HEK293 (cell line): Measurements from ENCODE around the gene ERBB4.

ENCODE experiments used
- CTCF ChIA-PET: fragments of 350-600 bp; formaldehyde crosslinking; extraction: SDS; loops from one replicate; lab custom pipeline; 2021; ENCODE audit warnings: antibody characterized with exemption; lab: Yijun Ruan, JAX
- POLR2A ChIA-PET: fragments of 300-600 bp; formaldehyde crosslinking; extraction: SDS; loops from one replicate; lab custom pipeline; 2020; ENCODE audit warnings: antibody characterized with exemption, inconsistent platforms; lab: Yijun Ruan, JAX
- H3K27ac ChIP-seq: fragments of 200-500 bp; sonication (Bioruptor generic); 2 replicates; pipeline ENCODE4 v1.5.1; 2014; ENCODE audit warnings: low read depth, low read length, control low read depth, inconsistent platforms; ENCODE audit errors: extremely low read depth
- H3K36me3 ChIP-seq, 2 experiments: fragments of 200-500 bp in 1 of 2; sonication (Bioruptor generic) in 1 of 2; 1 replicate in 1 of 2; 2 replicates in 1 of 2; pipeline ENCODE4 v1.5.1; 2014 to 2017; ENCODE audit warnings: inconsistent platforms in 2 of 2, low read length in 2 of 2; ENCODE audit not compliant: control insufficient read depth in 2 of 2, insufficient read depth in 1 of 2
- H3K4me1 ChIP-seq: fragments of 200-500 bp; sonication (Bioruptor generic); 2 replicates; pipeline ENCODE4 v1.5.1; 2014; ENCODE audit warnings: mild to moderate bottlenecking, low read length, inconsistent platforms; ENCODE audit not compliant: control insufficient read depth, insufficient read depth
- H3K4me3 ChIP-seq: 2 replicates; pipeline ENCODE4 v1.5.1; 2011; ENCODE audit warnings: low read depth, mild to moderate bottlenecking, control low read depth, low read length, moderate library complexity
- H3K9me3 ChIP-seq: fragments of 200-500 bp; sonication (Bioruptor generic); 2 replicates; pipeline ENCODE4 v1.5.1; 2014; ENCODE audit warnings: low read depth, low read length, inconsistent platforms; ENCODE audit not compliant: control insufficient read depth, insufficient read depth
- GLI2 ChIP-seq: fragments of 450-650 bp; formaldehyde crosslinking; IDR thresholded peaks from 2 replicates; pipeline ENCODE4; 2017; ENCODE audit warnings: missing biosample characterization, missing genetic modification characterization, low read depth, borderline replicate concordance
- MEIS1 ChIP-seq: sonication (generic); formaldehyde crosslinking; IDR thresholded peaks from 2 replicates; pipeline ENCODE4 v1.8.1; 2022; ENCODE audit warnings: missing genetic modification reagents, mild to moderate bottlenecking, borderline replicate concordance
- REPIN1 ChIP-seq: fragments of 450-650 bp; formaldehyde crosslinking; IDR thresholded peaks from 2 replicates; pipeline ENCODE4 v1.5.1; 2017; ENCODE audit warnings: missing biosample characterization, missing genetic modification characterization, low read depth
- ZBTB48 ChIP-seq: fragments of 450-650 bp; formaldehyde crosslinking; IDR thresholded peaks from 2 replicates; pipeline ENCODE4 v1.5.1; 2016; ENCODE audit warnings: missing biosample characterization, missing genetic modification characterization
- ZFHX2 ChIP-seq: fragments of 450-650 bp; formaldehyde crosslinking; conservative IDR thresholded peaks from 2 replicates; pipeline ENCODE4 v1.5.1; 2016; ENCODE audit warnings: missing biosample characterization, missing genetic modification characterization
- ZNF174 ChIP-seq: fragments of 450-650 bp; formaldehyde crosslinking; IDR thresholded peaks from 2 replicates; pipeline ENCODE4 v1.5.0; 2017; ENCODE audit warnings: missing biosample characterization, mild to moderate bottlenecking, missing genetic modification characterization
- ZNF184 ChIP-seq: fragments of 450-650 bp; IDR thresholded peaks from 2 replicates; pipeline ENCODE4 v1.5.1; 2018; ENCODE audit warnings: missing biosample characterization, mild to moderate bottlenecking, missing genetic modification characterization
- ZNF2 ChIP-seq: fragments of 450-650 bp; formaldehyde crosslinking; IDR thresholded peaks from 2 replicates; pipeline ENCODE4 v1.5.1; 2016; ENCODE audit warnings: missing biosample characterization, missing genetic modification characterization
- ZNF585B ChIP-seq: fragments of 450-650 bp; formaldehyde crosslinking; IDR thresholded peaks from 2 replicates; pipeline ENCODE4 v1.5.1; 2016; ENCODE audit warnings: missing biosample characterization, missing genetic modification characterization
- ZNF768 ChIP-seq: fragments of 450-650 bp; formaldehyde crosslinking; IDR thresholded peaks from 2 replicates; pipeline ENCODE4 v1.5.1; 2018; ENCODE audit warnings: missing biosample characterization, mild to moderate bottlenecking, missing genetic modification characterization
- ZNF777 ChIP-seq: fragments of 450-650 bp; formaldehyde crosslinking; IDR thresholded peaks from 2 replicates; pipeline ENCODE4 v1.5.1; 2017; ENCODE audit warnings: missing biosample characterization, missing genetic modification characterization, borderline replicate concordance
- ZNF837 ChIP-seq: fragments of 450-650 bp; formaldehyde crosslinking; IDR thresholded peaks from 2 replicates; pipeline ENCODE4 v1.5.1; 2016; ENCODE audit warnings: missing biosample characterization, missing genetic modification characterization
- ZSCAN16 ChIP-seq: fragments of 450-650 bp; formaldehyde crosslinking; IDR thresholded peaks from 2 replicates; pipeline ENCODE4 v1.5.1; 2016; ENCODE audit warnings: missing biosample characterization, missing genetic modification characterization
- ZSCAN30 ChIP-seq: fragments of 450-650 bp; IDR thresholded peaks from 2 replicates; pipeline ENCODE4 v1.5.1; 2018; ENCODE audit warnings: missing biosample characterization, mild to moderate bottlenecking, missing genetic modification characterization, moderate library complexity
- TF ChIP-seq, protein P1 (sequence below): fragments of 450-650 bp; formaldehyde crosslinking; IDR thresholded peaks from 2 replicates; pipeline ENCODE4 v1.5.1; 2016; ENCODE audit warnings: missing biosample characterization, missing genetic modification characterization
- TF ChIP-seq, protein P2 (sequence below): fragments of 450-650 bp; IDR thresholded peaks from 2 replicates; pipeline ENCODE4 v1.5.1; 2018; ENCODE audit warnings: missing biosample characterization, mild to moderate bottlenecking, missing genetic modification characterization
- TF ChIP-seq, protein P3 (sequence below): fragments of 450-650 bp; formaldehyde crosslinking; IDR thresholded peaks from 2 replicates; pipeline ENCODE4 v1.5.1; 2016; ENCODE audit warnings: missing biosample characterization, missing genetic modification characterization
- TF ChIP-seq, protein P4 (sequence below): fragments of 450-650 bp; formaldehyde crosslinking; IDR thresholded peaks from 2 replicates; pipeline ENCODE4 v1.5.1; 2017; ENCODE audit warnings: missing biosample characterization, missing genetic modification characterization
- TF ChIP-seq, protein P5 (sequence below): fragments of 450-650 bp; formaldehyde crosslinking; IDR thresholded peaks from 2 replicates; pipeline ENCODE4 v1.5.1; 2016; ENCODE audit warnings: missing biosample characterization, missing genetic modification characterization
- TF ChIP-seq, protein P6 (sequence below): fragments of 450-650 bp; formaldehyde crosslinking; IDR thresholded peaks from 2 replicates; pipeline ENCODE4 v1.5.1; 2016; ENCODE audit warnings: missing biosample characterization, missing genetic modification characterization

Gene ERBB4

DNA sequence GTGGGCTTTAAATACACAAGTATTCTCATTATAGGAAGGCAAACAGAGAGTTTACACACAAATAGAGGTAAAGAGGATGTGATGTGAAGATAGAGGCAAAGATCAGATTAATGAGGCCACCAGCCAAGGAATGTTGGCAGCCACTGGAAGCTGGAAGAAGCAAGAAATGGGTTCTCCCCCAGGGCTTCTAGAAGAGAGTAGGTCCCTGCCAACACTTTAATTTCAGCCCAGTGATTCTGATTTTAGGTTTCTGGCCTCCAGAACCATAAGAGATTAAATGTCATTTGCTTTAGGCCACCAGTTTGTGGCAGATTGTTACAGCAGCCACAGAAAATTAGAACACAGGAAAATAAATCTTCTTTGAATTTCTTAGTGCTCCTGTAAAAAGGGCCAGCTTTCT lies 1065.5 kb downstream of the ERBB4 start (continued):
- no peak for TF ChIP-seq ZNF837
- no peak for TF ChIP-seq REPIN1
- TF ChIP-seq, protein P1, sequence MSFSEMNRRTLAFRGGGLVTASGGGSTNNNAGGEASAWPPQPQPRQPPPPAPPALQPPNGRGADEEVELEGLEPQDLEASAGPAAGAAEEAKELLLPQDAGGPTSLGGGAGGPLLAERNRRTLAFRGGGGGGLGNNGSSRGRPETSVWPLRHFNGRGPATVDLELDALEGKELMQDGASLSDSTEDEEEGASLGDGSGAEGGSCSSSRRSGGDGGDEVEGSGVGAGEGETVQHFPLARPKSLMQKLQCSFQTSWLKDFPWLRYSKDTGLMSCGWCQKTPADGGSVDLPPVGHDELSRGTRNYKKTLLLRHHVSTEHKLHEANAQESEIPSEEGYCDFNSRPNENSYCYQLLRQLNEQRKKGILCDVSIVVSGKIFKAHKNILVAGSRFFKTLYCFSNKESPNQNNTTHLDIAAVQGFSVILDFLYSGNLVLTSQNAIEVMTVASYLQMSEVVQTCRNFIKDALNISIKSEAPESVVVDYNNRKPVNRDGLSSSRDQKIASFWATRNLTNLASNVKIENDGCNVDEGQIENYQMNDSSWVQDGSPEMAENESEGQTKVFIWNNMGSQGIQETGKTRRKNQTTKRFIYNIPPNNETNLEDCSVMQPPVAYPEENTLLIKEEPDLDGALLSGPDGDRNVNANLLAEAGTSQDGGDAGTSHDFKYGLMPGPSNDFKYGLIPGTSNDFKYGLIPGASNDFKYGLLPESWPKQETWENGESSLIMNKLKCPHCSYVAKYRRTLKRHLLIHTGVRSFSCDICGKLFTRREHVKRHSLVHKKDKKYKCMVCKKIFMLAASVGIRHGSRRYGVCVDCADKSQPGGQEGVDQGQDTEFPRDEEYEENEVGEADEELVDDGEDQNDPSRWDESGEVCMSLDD (tag by site-specific recombination) = no peak
- TF ChIP-seq, protein P2, sequence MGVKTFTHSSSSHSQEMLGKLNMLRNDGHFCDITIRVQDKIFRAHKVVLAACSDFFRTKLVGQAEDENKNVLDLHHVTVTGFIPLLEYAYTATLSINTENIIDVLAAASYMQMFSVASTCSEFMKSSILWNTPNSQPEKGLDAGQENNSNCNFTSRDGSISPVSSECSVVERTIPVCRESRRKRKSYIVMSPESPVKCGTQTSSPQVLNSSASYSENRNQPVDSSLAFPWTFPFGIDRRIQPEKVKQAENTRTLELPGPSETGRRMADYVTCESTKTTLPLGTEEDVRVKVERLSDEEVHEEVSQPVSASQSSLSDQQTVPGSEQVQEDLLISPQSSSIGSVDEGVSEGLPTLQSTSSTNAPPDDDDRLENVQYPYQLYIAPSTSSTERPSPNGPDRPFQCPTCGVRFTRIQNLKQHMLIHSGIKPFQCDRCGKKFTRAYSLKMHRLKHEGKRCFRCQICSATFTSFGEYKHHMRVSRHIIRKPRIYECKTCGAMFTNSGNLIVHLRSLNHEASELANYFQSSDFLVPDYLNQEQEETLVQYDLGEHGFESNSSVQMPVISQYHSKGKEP (tag by site-specific recombination) = no peak

DNA sequence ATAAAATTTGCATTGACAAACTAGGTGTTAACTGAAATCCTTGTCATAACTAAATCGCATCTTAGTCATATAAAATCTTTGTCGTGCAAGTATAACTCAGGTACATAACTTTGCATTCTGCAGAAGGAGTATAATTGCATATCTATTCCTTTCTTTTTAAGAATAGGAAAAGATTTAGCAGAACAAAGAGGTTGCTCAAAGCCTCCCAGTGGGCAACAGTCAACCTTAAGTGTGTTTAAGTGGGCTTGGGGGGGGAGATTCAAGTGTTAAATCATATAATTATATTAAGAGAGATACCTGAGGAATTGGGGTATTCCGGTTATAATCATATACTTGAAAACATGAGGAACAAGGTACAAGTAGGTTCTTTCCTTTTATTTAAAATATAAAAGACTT lies 1068.9 kb downstream of the ERBB4 start:
- H3K36me3 ChIP-seq = no peaks in the 10 kb centered on the region
- TF ChIP-seq ZNF184 (tag by site-specific recombination) (no peak), ZNF768 (tag by site-specific recombination) (no peak), ZNF777 (no peak), GLI2 (tag by site-specific recombination) (no peak), ZBTB48 (tag by site-specific recombination) (no peak), ZNF585B (tag by site-specific recombination) (no peak), ZNF174 (no peak), ZNF2 (tag by site-specific recombination) (no peak), ZSCAN16 (tag by site-specific recombination) (no peak), MEIS1 (no peak), ZFHX2 (tag by site-specific recombination) (no peak), ZSCAN30 (tag by site-specific recombination) (no peak)
- TF ChIP-seq, protein P3, sequence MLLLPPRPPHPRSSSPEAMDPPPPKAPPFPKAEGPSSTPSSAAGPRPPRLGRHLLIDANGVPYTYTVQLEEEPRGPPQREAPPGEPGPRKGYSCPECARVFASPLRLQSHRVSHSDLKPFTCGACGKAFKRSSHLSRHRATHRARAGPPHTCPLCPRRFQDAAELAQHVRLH (tag by site-specific recombination) = no peak
- TF ChIP-seq, protein P4, sequence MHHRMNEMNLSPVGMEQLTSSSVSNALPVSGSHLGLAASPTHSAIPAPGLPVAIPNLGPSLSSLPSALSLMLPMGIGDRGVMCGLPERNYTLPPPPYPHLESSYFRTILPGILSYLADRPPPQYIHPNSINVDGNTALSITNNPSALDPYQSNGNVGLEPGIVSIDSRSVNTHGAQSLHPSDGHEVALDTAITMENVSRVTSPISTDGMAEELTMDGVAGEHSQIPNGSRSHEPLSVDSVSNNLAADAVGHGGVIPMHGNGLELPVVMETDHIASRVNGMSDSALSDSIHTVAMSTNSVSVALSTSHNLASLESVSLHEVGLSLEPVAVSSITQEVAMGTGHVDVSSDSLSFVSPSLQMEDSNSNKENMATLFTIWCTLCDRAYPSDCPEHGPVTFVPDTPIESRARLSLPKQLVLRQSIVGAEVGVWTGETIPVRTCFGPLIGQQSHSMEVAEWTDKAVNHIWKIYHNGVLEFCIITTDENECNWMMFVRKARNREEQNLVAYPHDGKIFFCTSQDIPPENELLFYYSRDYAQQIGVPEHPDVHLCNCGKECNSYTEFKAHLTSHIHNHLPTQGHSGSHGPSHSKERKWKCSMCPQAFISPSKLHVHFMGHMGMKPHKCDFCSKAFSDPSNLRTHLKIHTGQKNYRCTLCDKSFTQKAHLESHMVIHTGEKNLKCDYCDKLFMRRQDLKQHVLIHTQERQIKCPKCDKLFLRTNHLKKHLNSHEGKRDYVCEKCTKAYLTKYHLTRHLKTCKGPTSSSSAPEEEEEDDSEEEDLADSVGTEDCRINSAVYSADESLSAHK (tag by site-specific recombination) = no peak
- TF ChIP-seq, protein P5, sequence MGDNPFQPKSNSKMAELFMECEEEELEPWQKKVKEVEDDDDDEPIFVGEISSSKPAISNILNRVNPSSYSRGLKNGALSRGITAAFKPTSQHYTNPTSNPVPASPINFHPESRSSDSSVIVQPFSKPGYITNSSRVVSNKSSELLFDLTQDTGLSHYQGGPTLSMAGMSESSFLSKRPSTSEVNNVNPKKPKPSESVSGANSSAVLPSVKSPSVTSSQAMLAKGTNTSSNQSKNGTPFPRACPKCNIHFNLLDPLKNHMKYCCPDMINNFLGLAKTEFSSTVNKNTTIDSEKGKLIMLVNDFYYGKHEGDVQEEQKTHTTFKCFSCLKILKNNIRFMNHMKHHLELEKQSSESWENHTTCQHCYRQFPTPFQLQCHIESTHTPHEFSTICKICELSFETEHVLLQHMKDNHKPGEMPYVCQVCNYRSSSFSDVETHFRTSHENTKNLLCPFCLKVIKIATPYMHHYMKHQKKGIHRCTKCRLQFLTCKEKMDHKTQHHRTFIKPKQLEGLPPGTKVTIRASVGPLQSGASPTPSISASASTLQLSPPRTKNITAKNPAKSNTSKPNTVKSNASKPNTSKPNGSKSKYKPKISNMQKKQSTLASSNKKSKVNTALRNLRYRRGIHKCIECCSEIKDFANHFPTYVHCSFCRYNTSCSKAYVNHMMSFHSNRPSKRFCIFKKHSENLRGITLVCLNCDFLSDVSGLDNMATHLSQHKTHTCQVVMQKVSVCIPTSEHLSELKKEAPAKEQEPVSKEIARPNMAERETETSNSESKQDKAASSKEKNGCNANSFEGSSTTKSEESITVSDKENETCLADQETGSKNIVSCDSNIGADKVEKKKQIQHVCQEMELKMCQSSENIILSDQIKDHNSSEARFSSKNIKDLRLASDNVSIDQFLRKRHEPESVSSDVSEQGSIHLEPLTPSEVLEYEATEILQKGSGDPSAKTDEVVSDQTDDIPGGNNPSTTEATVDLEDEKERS (tag by site-specific recombination) = no peak
- TF ChIP-seq, protein P6, sequence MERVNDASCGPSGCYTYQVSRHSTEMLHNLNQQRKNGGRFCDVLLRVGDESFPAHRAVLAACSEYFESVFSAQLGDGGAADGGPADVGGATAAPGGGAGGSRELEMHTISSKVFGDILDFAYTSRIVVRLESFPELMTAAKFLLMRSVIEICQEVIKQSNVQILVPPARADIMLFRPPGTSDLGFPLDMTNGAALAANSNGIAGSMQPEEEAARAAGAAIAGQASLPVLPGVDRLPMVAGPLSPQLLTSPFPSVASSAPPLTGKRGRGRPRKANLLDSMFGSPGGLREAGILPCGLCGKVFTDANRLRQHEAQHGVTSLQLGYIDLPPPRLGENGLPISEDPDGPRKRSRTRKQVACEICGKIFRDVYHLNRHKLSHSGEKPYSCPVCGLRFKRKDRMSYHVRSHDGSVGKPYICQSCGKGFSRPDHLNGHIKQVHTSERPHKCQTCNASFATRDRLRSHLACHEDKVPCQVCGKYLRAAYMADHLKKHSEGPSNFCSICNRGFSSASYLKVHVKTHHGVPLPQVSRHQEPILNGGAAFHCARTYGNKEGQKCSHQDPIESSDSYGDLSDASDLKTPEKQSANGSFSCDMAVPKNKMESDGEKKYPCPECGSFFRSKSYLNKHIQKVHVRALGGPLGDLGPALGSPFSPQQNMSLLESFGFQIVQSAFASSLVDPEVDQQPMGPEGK = no peak
- no peaks in the 10 kb centered on the region for H3K4me1 ChIP-seq
- ChIA-PET CTCF (no interaction called here), POLR2A (no interaction called here)
- H3K27ac ChIP-seq = no peak overlapping the region
- H3K9me3 ChIP-seq = no peaks in the 10 kb centered on the region
- no peak overlapping the region for H3K4me3 ChIP-seq
